Activated CD8-positive, alpha-beta memory T cell treated with anti-CD3 and anti-CD28 coated beads, Interleukin-2, amount 50 U/mL, for 24 hours (primary cell): ENCODE measurements around the gene PGAM1.
"Not testable (repeated sequence)": the region's sequence is repeated elsewhere in the genome, so short reads cannot be mapped to it uniquely, and the experiment has no call there.

ENCODE experiments used
- DNase-seq: peaks from one replicate; pipeline ENCODE4 v3.0.0-alpha.2; 2020; ENCODE audit errors: extremely low read depth

The PGAM1 gene

GRCh38 chr10:97407952-97408248 is 18.1 kb upstream of the PGAM1 start:
- DNase-seq: no peak

GRCh38 chr10:97408496-97408992 is 17.4 kb upstream of the PGAM1 start:
- no peak for DNase-seq

- no peak for DNase-seq
These were observed 14.6 kb upstream of the PGAM1 start for GRCh38 chr10:97411406-97411805.

- DNase-seq: no peak
These were observed 13.1 kb upstream of the PGAM1 start for GRCh38 chr10:97412891-97413304.

- no peak for DNase-seq
These were observed 9.4 kb upstream of the PGAM1 start for GRCh38 chr10:97416565-97416964.

GRCh38 chr10:97423757-97424098 is 2.3 kb upstream of the PGAM1 start:
- DNase-seq: not testable (repeated sequence)

- DNase-seq: no peak
These were observed 982 bp downstream of the PGAM1 start for GRCh38 chr10:97426776-97427570.

- no peak for DNase-seq
These were observed 1.7 kb downstream of the PGAM1 start for GRCh38 chr10:97427571-97428179.

GRCh38 chr10:97428572-97428981 is 2.6 kb downstream of the PGAM1 start:
- DNase-seq: no peak

- no peak for DNase-seq
These were observed 8.1 kb downstream of the PGAM1 start for GRCh38 chr10:97434055-97434454.

- DNase-seq: no peak
These were observed 8.6 kb downstream of the PGAM1 start for GRCh38 chr10:97434557-97434956.

GRCh38 chr10:97435211-97435610 is 9.2 kb downstream of the PGAM1 start:
- DNase-seq: no peak

GRCh38 chr10:97442277-97442676 is 16.3 kb downstream of the PGAM1 start:
- DNase-seq: no peak

GRCh38 chr10:97444212-97444611 is 18.2 kb downstream of the PGAM1 start:
- no peak for DNase-seq

- DNase-seq: no peak
These were observed 19.3 kb downstream of the PGAM1 start for GRCh38 chr10:97445357-97445721.

GRCh38 chr10:97445722-97446639 is 20.0 kb downstream of the PGAM1 start, which contains the start of the genes EXOSC1 and ZDHHC16:
TSS of gene EXOSC1 (minus strand) at chr10:97446006. CDS start at chr10:97445985, 21 bp downstream.
TSS of gene ZDHHC16 (plus strand) at chr10:97446175. CDS start at chr10:97451676, 5,501 bp downstream.
- DNase-seq: peak; percentile 89

GRCh38 chr10:97450828-97451227 is 24.8 kb downstream of the PGAM1 start:
- no peak for DNase-seq

- no peak for DNase-seq
These were observed 25.6 kb downstream of the PGAM1 start for GRCh38 chr10:97451605-97452004.

- no peak for DNase-seq
These were observed 26.4 kb downstream of the PGAM1 start for GRCh38 chr10:97452352-97452751.

- no peak for DNase-seq
These were observed 28.5 kb downstream of the PGAM1 start for GRCh38 chr10:97454330-97455036.

- no peak for DNase-seq
These were observed 30.2 kb downstream of the PGAM1 start for GRCh38 chr10:97456034-97456685.
